Smooth muscle cell (in vitro differentiated cells): ENCODE measurements around the gene NMU. TPM values are rescaled to one million over a fixed set of nuclear protein-coding genes. Genes with fewer than 3 reads are reported as not detected.
A peak's percentile ranks its signal among the peaks of the same experiment; 100 is the strongest.

ENCODE experiments used
- DNase-seq: peaks from one replicate; lab custom pipeline; 2025; ENCODE audit not compliant: unreplicated experiment; lab: John Stamatoyannopoulos, UW
- H2AFZ ChIP-seq: fragments of 200-600 bp; sonication (generic); 2 replicates; pipeline ENCODE4 v1.6.0; 2016; ENCODE audit warnings: antibody characterized with exemption, low read depth, mild to moderate bottlenecking
- H3F3A ChIP-seq: fragments of 200-600 bp; sonication (generic); 2 replicates; pipeline ENCODE4 v1.6.0; 2017; ENCODE audit warnings: antibody characterized with exemption, low read depth
- H3K27ac ChIP-seq: fragments of 200-600 bp; sonication (generic); 2 replicates; pipeline ENCODE4 v1.5.1; 2016; ENCODE audit warnings: low read depth, mild to moderate bottlenecking
- H3K27me3 ChIP-seq: fragments of 200-600 bp; sonication (generic); 2 replicates; pipeline ENCODE4 v1.6.1; 2016; ENCODE audit warnings: low read depth, mild to moderate bottlenecking
- H3K36me3 ChIP-seq: fragments of 200-600 bp; sonication (generic); 2 replicates; pipeline ENCODE4 v1.5.1; 2016; ENCODE audit warnings: low read depth
- H3K4me1 ChIP-seq: fragments of 200-600 bp; sonication (generic); 2 replicates; pipeline ENCODE4 v1.5.1; 2016; ENCODE audit warnings: low read depth
- H3K4me2 ChIP-seq: fragments of 200-600 bp; sonication (generic); 2 replicates; pipeline ENCODE4 v1.6.0; 2016; ENCODE audit warnings: mild to moderate bottlenecking
- H3K4me3 ChIP-seq: fragments of 200-600 bp; sonication (generic); 2 replicates; pipeline ENCODE4 v1.5.1; 2016; ENCODE audit warnings: mild to moderate bottlenecking
- H3K79me2 ChIP-seq: fragments of 200-600 bp; sonication (generic); 2 replicates; pipeline ENCODE4 v1.6.0; 2016; ENCODE audit warnings: low read depth, mild to moderate bottlenecking
- H3K9ac ChIP-seq: fragments of 200-600 bp; sonication (generic); 2 replicates; pipeline ENCODE4 v1.6.0; 2016; ENCODE audit warnings: low read depth
- H3K9me3 ChIP-seq: fragments of 200-600 bp; sonication (generic); replicated peaks from 2 replicates; pipeline ENCODE4 v1.5.1; 2016; ENCODE audit warnings: low read depth
- H4K20me1 ChIP-seq: fragments of 200-600 bp; sonication (generic); 2 replicates; pipeline ENCODE4 v1.6.0; 2016; ENCODE audit warnings: low read depth
- CTCF ChIP-seq: fragments of 200-600 bp; sonication (generic); IDR thresholded peaks from 2 replicates; pipeline ENCODE4 v1.5.1; 2017; ENCODE audit warnings: borderline replicate concordance, mild to moderate bottlenecking, antibody characterized with exemption; ENCODE audit not compliant: insufficient read depth, poor library complexity, severe bottlenecking
- WGBS: methylation state at CpG from one replicate; pipeline ENCODE4 v1.1.7; 2016; ENCODE audit warnings: low lambda C conversion rate; 5-methylcytosine and 5-hydroxymethylcytosine counted together
- polyA plus RNA-seq: library from polyadenylated mRNA; unstranded; fragments of >200 nt; fragmentation: Nextera tagmentation; extraction: Ambion mirVana; gene quantifications from 2 replicates; pipeline ENCODE4 v1.2.1, GENCODE V29; 2016
- total RNA-seq: library from RNA; depleted of rRNA; stranded (reverse); fragments of >200 nt; gene quantifications from 2 replicates; pipeline ENCODE4 v1.2.3, GENCODE V29; 2014

The NMU gene
- total and polyA plus RNA-seq, 2 experiments from 2014 or later = not detected

GRCh38 chr4:55549888-55550287, 86.2 kb downstream of the NMU start:
- no peaks in the 10 kb centered on the region for H3K9me3 ChIP-seq
- peaks cover 7% of the 10 kb centered on the region for H3K79me2 ChIP-seq
- TF ChIP-seq CTCF = no peak
- H3F3A ChIP-seq = peaks cover 23% of the 10 kb centered on the region
- H2AFZ ChIP-seq = no peak overlapping the region
- no peaks in the 10 kb centered on the region for H3K27me3 ChIP-seq
- H3K4me3 ChIP-seq = no peak overlapping the region
- H3K4me2 ChIP-seq = peak overlapping the region; percentile 68
- H3K36me3 ChIP-seq = no peaks in the 10 kb centered on the region
- 32% methylated on average over 2 of the region's 2 CpGs for WGBS
- H3K9ac ChIP-seq = no peak overlapping the region
- peak overlapping the region; percentile 80 for H3K27ac ChIP-seq
- DNase-seq = no peak
- peaks cover 2% of the 10 kb centered on the region for H4K20me1 ChIP-seq
- peaks cover 11% of the 10 kb centered on the region for H3K4me1 ChIP-seq

- no peak for TF ChIP-seq CTCF
- peaks cover 26% of the 10 kb centered on the region for H3K79me2 ChIP-seq
- peak overlapping the region; percentile 97 for H3K27ac ChIP-seq
- no peak for DNase-seq
- peak overlapping the region; percentile 98 for H2AFZ ChIP-seq
- WGBS = 71% methylated on average over 4 of the region's 4 CpGs
- H3K4me3 ChIP-seq = peak overlapping the region; percentile 82
- no peaks in the 10 kb centered on the region for H3K27me3 ChIP-seq
- peaks cover 21% of the 10 kb centered on the region for H4K20me1 ChIP-seq
- H3K36me3 ChIP-seq = no peaks in the 10 kb centered on the region
- peak overlapping the region; percentile 93 for H3K9ac ChIP-seq
- H3F3A ChIP-seq = peaks cover 23% of the 10 kb centered on the region
- peaks cover 19% of the 10 kb centered on the region for H3K4me1 ChIP-seq
- peak overlapping the region; percentile 88 for H3K4me2 ChIP-seq
- no peaks in the 10 kb centered on the region for H3K9me3 ChIP-seq
These were observed 88.2 kb downstream of the NMU start for GRCh38 chr4:55547918-55548317.

DNA sequence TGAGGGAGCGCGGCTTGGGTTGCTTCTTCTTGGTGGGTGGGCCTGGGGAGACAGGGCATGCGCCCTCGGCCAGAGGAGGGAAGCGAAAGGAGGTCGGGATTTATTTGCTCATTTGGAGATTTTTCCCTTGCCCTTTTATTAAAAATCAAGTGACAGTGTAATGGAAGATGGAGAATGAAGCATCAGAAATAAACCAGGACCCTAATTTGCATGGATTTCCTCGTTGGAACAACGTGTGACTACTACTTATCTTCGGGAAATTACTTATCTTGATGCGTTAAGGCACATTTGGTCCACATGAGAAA, 88.7 kb downstream of the NMU start:
- peak overlapping the region; percentile 93 for H3K9ac ChIP-seq
- H4K20me1 ChIP-seq = peaks cover 26% of the 10 kb centered on the region
- TF ChIP-seq CTCF = no peak
- no peaks in the 10 kb centered on the region for H3K36me3 ChIP-seq
- DNase-seq = no peak
- H3K79me2 ChIP-seq = peaks cover 31% of the 10 kb centered on the region
- peak overlapping the region; percentile 98 for H2AFZ ChIP-seq
- H3K27ac ChIP-seq = peak overlapping the region; percentile 97
- 2% methylated on average over 10 of the region's 10 CpGs for WGBS
- H3K4me3 ChIP-seq = peak overlapping the region; percentile 82
- H3K27me3 ChIP-seq = no peaks in the 10 kb centered on the region
- peak overlapping the region; percentile 88 for H3K4me2 ChIP-seq
- peaks cover 23% of the 10 kb centered on the region for H3F3A ChIP-seq
- H3K9me3 ChIP-seq = no peaks in the 10 kb centered on the region
- peaks cover 19% of the 10 kb centered on the region for H3K4me1 ChIP-seq

DNA sequence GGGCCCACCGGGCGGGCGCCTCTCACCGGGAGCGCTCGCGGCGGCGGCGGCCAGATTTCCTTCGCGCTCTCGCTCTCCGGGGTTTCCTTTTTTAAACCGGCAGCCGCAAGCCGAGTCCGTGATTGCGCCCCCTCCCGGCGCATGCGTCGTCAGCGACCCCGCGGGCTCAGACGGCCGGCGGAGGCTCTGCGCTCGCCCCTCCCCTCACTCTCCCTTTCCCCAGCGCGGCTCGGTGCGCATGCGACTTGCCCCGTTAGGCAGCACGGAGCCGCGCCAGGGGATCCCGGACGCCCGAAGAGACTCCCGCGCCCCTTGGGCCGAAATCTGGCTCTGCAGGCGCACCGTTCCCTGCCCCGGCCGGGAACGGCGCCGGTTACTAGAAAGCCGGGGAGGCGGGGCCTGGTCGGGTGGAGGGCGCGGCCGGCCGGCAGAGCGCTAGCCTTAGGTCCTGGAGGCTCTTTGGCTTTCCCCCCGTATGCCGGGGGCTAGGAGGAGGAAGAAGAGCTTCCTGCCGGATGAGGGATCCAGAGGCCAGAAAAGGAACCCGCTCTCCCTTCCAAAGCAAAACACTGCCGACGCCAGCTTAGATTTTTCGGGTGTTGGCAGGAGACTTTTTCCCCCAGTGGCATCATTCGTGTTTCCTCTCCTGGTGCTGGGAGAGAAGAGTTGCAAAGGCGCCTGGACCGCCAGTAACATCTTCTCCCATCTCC, 89.2 kb downstream of the NMU start, which contains the start of gene CLOCK:
Gene CLOCK, minus strand, starts transcription at position 154 of the 710 bp plus-strand sequence. CDS start 64,124 bp downstream, outside the sequence.
- peak within 1 kb of the TSS; percentile 88 for H3K4me2 ChIP-seq

More for the DNA sequence above, 89.2 kb downstream of the NMU start, which contains the start of gene CLOCK:
- WGBS = under 1% methylated on average over 71 of the region's 71 CpGs
- TF ChIP-seq CTCF = peak; percentile 46
- peaks cover 35% of the 10 kb centered on the region for H3K79me2 ChIP-seq
- H3K4me1 ChIP-seq = peaks cover 19% of the 10 kb centered on the region
- H3F3A ChIP-seq = peaks cover 23% of the 10 kb centered on the region
- DNase-seq = peak; percentile 80
- H3K9me3 ChIP-seq = no peaks in the 10 kb centered on the region
- no peaks in the 10 kb centered on the region for H3K27me3 ChIP-seq
- peaks cover 28% of the 10 kb centered on the region for H4K20me1 ChIP-seq
- H2AFZ ChIP-seq = peak within 1 kb of the TSS; percentile 98
- no peaks in the 10 kb centered on the region for H3K36me3 ChIP-seq
- H3K4me3 ChIP-seq = peak within 1 kb of the TSS; percentile 82
- peak within 1 kb of the TSS; percentile 97 for H3K27ac ChIP-seq
- H3K9ac ChIP-seq = peak within 1 kb of the TSS; percentile 93
